Glomerular endothelial cell (primary cell): ENCODE measurements around the gene PSMD13. TPM values are rescaled to one million over a fixed set of nuclear protein-coding genes. Genes with fewer than 3 reads are reported as not detected.
"Not testable (repeated sequence)": the region's sequence is repeated elsewhere in the genome, so short reads cannot be mapped to it uniquely, and the experiment has no call there.

Experiments
- DNase-seq: peaks from one replicate; pipeline ENCODE4 v3.0.0-alpha.2; 2011; ENCODE audit warnings: low read depth, low spot score; ENCODE audit errors: extremely low read depth
- total RNA-seq: library from RNA; depleted of rRNA; stranded (reverse); fragments of >200 nt; gene quantifications from 2 replicates; pipeline ENCODE4 v1.2.3, GENCODE V29; 2015

Gene PSMD13
- total RNA-seq, result 176 and 182 TPM in 2 replicates

DNA sequence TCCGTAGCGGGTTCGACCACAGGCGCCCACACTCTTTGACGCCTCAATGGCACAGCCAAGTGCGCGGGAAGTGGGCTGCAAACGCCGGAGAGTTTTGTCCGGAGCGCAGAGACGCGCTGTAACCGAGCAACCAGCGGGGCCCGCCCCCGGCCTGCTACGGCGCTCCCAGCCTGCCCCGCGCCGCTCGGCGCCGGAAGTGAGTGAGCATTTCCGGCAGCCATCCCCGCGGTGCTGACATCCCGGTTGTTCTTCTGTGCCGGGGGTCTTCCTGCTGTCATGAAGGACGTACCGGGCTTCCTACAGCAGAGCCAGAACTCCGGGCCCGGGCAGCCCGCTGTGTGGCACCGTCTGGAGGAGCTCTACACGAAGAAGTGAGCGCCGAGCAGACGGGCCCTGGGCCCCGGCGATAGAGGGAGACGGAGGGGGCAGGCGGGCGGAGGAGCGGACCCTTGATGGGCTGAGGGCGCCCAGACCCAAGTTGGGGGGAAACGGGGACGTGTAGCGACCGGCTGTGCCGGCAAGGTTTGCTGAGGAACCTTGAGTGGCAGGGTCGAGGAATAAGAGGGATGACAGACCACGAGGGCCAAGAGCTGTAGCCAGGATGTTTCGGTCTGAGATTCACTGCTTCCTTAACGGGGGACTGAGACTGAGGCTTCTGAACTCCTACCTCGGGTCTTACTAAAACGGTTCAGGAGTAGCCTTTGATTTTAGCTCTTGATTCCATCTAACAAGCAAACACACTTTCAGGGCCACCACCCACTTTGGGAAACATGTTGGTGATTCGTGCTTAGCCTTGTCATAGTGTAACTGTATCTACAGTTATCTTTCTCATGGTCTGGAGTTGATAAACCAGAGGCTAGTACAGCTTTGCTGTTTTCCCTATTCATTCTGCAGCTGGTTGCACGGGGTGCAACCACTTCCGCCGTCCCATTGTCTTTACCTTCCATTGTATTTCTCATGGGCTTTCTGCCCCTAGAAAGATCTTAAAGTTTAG is at the start of gene PSMD13:
TSS of gene PSMD13 (plus strand) at position 203 of the 994 bp plus-strand sequence. CDS start at position 277, 74 bp downstream.
- peak; percentile 33 for DNase-seq

DNA sequence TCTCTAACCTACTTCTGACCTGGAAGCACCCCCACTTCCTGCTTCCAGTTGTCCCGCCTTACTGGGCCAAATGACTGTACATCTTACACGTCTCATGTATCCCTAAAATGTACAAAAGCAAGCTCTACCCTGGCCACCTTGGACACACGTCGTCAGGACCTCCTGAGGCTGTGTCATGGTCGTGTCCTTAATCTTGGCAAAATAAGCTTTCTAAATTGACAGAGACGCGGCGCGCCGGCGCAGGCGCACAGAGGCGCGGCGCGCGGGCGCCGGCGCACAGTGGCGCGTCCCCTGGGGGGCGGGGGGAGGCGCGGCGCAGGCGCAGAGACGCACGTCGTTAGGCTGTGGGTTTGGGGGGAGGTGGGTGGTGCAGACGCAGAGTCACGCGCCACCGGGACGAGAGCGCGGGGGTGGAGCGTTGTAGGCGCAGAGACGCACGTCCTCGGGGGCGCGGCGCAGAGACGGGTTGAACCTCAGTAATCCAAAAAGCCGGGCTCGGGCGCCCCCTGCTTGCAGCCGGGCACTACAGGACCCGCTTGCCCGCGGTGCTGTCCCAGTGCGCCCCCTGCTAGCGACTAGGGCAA is 47.5 kb upstream of the PSMD13 start:
- DNase-seq, result not testable (repeated sequence)

DNA sequence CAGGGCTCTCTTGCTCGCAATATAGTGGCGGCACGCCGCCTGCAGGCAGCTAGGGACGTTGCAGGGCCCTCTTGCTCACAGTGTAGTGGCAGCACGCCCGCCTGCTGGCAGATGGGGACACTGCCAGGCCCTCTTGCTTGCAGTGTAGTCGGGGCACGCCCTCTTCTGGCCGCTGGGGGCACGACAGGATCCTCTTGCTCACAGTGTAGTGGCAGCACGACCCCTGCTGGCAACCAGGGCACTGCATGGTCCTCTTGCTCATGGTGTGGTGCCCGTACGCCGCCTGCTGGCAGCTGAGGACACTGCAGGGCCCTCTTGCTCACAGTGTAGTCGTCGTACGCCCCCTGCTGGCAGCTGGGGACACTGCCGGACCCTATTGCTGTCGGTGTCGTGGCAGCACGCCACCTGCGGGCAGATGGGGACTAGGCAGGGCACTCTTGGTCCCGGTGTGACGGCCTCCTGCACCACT is 46.9 kb upstream of the PSMD13 start:
- not testable (repeated sequence) for DNase-seq

DNA sequence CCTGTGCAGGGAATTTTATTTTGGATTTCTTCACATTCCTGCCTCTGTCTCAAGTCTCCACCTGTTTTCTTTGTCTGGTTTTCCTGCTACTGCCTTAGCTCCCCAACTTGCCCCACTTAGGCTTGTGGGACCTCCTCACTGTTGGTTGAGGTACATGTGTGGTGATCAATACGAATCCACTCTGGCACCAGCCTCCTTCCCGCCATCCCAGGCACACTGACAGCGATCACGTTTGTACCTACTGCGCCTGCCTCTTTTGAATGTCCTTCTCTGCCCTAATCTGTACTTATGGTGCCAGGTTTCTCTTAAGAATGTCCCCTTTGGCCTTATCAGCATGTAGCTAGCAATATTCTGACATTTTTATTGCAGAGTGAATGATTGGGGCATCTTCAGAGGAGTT is 46.2 kb upstream of the PSMD13 start:
- DNase-seq, result not testable (repeated sequence)

DNA sequence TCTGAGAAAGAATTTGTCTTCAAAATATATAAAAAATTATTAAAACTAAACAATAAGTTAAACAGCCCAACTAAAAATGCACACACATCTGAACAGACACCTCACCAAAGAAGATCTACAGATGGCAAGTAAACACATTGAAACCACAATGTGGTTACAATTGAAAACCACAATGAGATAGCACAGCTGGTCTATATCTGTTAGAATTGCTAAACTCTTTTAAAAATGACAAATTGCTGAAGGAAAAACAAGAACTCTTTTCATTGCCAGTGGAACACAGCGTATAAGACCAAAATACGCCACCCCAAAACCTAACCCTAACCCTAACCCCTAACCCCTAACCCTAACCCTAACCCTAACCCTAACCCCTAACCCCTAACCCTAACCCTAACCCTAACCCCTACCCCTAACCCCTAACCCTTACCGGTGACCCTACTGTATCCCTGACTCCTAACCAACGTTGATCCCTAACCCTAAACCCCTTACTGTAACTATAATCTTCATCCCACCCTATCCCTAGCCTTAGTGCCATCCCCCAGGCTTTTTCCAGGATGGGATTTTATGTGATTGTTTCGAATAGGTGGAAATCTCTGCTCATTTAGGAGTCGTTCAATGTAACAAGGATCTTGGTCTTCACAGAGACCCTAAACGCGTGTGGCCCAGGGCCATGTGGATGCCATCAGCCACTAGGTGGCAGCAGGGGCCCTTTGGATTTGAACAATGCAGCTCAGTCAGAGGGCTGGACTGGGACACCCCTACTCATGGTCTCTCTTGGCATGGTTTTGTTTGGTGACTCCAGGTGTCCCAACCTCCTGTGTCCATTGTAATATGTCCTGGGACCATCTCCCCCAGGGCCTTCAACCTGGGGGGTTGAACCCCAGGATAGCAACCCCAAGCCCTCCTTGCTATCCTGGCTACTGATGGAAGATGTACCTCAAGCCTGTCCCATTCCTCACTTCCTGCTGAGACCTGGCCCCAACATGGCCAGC is 45.0 kb upstream of the PSMD13 start:
- DNase-seq, result not testable (repeated sequence)

DNA sequence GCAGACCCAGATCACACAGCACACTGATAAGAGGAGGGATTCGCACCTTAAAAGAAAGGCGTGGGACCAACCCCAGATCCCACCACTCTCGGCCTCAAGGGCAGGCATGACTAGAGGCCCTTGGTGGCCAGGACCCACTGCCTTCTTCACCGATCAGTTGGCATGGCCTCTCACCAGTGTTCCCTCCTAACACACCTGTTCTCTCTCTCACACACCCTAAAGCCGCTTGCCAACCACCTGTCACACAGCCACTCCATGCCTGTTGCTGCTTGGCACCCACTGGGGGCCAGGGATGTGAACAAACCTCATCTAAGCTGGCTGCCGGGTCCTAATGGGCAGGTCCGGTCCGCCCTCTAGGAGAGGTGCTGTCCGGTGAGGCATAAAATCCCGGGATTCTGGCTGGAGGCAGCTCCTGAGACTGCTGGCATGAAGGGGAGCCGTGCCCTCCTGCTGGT is 44.1 kb upstream of the PSMD13 start, which contains the start of gene SCGB1C1:
TSS of gene SCGB1C1 (plus strand) at position 405 of the 455 bp plus-strand sequence. CDS start at position 427, 22 bp downstream.
- DNase-seq, result not testable (repeated sequence)

DNA sequence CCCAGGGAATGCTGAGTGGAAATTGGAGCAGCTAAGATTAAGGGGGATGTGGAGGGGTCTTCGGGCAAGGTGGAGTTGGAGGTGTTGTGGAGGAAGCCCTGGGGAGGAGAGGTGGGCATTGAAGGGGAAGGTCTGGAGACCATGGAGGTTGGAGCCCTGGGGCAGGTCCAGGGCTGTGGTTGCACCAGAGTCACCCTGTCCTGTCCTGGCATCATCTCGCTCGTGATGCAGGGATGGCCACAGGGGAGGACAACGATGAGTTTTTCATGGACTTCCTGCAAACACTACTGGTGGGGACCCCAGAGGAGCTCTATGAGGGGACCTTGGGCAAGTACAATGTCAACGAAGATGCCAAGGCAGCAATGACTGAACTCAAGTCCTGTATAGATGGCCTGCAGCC is 43.3 kb upstream of the PSMD13 start:
- DNase-seq, result not testable (repeated sequence)

DNA sequence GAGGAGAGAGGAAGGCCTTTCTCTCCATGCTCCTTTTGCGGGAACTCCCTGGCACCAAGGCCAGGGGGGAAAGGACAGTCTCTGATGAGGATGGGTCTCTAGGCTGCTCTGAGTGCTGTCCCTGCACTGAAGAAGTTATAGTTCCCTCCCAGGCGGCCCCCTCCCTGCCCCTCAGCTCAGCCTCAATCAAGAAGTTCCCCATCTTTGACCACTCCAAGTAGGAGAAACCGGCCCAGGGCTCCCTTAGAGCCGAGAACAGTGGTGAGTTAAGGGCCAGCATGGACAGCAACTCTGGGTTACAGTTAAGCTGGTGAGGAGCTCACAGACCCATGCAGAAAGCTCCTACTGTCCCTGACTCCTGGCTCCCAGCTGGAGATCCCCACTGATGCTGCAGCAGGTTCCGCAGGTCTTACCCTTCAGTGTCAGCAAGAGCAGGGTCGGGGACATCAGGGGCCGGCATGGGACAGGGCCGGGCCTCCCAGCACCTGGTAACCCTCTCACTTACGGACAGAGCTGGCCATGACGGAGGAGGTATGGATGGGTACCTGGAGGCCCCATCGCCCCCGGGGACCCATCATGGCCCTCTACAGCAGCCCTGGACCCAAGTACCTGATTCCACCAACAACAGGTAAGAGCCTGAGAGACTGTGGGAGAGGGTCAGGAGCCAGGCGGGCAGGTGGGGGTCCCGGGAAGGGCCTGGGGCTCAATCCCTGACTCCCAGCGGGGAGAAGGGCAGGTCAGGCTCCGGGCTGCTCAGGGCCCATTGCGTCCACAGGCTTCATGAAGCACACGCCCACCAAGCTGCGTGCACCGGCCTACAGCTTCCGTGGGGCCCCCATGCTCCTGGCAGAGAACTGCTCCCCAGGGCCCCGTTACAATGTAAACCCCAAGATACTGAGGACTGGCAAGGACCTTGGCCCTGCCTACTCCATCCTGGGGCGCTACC is 39.7 kb upstream of the PSMD13 start:
- DNase-seq, result no peak

DNA sequence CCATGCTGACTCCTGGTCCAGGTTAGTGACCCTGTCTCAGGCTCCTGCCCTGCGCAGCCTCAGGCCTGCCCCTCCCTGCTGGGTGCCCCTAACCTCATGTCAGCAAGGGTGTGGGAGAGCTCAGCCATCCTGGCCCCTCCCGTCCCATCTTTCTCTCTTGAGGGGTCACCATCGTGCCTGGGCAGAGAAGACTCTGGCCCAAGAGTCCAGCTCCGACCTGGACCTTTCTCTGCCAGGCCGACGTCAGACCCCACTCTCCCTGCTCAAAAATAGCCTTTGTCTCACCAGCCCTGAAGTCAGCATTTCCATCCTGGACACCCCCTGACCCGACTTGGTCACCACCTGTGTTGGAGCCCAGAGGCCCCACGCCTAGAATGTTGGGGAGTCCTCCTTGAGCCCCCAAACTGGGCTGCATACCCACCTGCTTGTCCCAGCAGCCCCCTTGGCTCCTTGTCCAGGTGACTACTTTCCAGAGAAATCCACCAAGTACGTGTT is 39.0 kb upstream of the PSMD13 start:
- no peak for DNase-seq

DNA sequence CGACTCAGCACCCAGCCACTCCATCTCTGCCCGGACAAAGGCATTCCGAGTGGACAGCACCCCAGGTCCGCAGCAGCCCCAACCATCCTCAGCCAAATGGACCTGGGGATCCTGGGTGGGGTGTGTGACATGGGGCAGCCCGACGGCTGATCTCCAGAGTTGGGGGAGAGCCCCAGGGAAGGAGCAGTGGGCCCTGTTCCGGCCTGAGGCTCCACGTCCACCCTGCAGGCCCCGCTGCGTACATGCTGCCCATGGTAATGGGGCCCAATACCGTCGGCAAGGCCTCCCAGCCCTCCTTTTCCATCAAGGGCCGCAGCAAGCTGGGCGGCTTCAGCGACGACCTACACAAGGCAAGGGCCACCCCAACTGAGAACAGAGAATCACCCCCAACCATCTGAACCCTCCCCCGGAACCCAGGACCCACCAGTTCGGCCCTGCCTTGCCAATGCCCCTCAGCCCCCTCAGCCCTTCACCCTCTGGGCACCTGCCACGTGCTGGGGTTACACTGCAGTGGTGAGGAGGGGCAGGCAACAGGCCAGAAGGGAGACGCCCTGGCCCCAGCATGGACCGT is 38.5 kb upstream of the PSMD13 start:
- DNase-seq, result no peak

DNA sequence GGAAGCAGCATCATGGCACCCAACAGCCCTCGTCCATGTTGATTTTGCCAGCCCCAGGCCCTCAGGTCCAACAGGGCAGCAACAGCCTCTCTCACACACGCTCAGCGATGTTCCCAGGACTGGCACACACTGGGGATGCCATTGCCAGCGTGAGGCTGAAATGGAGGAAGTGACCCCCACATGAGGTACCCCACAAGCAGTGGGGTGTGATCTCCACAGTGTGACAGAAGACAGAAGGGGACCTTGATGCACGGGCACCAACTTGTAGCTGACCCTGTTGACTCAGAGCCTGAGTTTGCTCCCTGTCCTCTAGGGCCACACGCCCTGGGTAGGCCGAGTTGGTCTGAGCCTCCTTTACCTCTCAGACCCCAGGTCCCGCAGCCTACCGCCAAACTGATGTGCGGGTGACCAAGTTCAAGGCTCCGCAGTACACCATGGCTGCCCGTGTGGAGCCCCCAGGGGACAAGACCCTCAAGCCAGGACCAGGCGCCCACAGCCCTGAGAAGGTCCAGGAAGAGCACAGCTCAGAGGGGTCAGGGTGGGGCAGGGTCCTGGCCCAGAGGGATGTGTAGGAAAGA is 37.7 kb upstream of the PSMD13 start:
- DNase-seq, result no peak

DNA sequence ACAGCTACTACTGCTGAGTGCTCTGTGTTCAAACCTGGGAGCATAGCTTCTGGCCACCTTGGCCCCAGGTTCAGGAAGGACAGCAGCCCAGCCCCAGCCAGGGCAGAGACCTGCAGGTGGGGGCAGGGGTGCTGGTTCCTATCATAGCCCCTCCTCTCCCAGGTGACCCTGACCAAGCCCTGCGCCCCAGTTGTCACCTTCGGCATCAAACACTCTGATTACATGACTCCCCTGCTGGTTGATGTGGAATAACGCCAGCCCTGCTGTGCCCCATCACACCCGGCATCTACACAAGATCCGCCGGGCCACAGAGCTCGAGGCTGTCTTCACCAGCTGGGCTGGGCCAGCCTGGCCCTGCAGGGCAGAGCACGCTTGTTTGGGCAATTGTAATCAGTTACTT is 37.0 kb upstream of the PSMD13 start:
- no peak for DNase-seq

DNA sequence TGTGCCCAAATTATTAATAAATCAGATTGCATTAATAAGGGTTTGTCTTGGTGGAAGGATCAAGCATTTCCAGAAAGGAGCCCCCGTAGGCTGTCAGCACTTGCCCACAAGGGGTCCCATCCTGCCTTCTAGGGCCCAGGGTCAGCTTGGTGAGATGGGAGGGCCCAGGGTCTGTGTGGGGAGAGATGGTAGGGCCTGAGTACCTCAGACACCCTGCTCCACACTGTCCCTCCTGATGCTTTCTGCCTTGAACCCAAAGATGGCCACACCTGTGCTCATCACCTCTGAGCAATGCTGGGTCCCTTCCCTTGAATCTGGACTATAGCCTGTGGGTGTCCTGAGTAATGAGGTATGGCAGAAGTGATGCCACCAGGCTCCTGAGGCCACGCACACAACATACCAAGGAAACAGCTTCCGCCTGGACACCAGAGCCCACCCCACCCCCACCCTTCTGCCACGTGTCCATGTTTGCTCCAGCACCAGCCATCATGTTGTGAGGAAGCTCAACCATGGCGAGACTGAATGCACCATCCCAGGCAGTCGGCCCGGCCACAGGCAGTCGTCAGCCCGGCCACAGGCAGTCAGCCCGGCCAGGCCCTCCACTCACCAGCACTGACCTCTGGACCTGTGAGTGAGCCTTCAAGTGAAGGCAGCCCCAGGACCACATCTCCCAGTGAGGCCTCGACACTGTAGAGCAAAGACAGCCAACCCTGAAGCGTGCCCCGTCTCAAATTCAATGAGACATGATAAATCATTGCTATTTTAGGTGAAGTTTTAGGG is 36.4 kb upstream of the PSMD13 start:
- DNase-seq, result no peak

DNA sequence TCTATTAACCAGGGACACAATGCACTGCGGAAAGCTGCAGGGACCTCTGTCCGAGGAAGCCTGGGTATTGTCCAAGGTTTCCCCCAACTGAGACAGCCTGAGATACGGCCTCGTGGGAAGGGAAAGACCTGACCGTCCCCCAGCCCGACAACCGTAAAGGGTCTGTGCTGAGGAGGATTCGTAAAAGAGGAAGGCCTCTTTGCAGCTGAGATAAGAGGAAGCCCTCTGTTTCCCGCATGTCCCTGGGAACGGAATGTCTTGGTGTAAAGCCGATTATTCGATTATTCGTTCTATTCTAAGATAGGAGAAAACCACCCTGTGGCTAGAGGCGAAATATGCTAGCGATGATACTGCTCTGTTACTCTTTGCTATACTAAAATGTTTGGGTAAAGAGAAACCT is 34.8 kb upstream of the PSMD13 start:
- no peak for DNase-seq

DNA sequence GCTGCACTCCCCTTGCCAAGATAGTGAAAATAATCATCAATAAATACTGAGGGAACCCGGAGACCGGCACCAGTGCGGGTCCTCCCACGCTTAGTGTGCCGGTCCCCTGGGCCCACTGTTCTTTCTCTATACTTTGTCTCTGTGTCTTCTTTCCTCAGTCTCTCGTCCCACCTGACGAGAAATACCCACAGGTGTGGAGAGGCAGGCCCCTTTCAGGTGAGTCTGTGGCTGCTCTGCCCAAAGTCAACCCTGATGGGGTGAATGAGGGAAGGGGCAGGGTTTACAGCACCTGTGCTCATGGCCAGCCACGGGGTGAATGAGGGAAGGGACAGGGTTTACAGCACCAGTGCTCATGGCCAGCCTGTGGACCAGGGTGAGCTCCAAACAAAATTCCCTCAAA is 34.3 kb upstream of the PSMD13 start:
- DNase-seq, result no peak

DNA sequence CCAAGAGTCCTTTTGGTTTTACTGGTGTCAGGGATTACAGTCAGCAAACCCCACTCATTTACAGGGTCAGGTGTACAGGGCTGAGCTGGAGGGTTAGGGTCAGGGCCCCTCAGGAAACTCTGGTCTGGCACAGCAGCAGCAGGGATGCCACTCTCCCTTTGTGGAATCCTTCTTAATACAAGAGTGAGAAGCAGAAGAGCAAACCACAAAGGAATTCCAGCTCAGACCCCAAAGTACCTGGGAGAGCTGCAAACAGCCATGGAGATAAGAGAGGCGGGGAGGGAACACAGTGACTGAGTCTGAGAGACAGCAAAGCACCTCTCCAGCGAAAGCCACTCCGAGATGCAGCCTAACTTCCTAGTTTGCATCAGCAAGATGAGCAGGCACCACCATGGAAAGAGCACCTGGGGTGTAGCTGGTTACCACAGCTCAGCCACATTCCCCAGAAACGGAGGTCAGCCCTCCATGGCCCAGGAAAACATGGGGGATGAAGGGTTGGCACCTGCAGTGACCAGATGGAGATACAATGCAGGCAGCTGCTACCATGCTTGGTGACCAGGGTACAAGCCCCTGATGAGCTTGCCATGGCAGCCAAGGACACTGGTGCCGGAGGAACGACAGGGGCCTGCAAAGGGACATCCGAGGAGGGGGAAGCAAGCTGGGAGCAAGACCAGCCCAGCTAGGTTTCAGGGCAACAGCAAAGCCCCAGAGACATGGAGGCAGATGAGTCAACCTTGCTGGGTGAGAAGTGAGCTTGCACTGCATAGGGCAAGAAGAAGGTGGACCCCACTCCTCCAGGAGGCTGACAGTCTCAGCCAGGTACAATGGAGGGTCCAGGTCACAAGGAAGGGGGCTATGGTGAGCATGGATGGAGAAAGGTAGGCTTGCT is 33.5 kb upstream of the PSMD13 start:
- no peak for DNase-seq
